NCI-H1436 (cell line): ENCODE data around the gene SSX1.
"Not testable (repeated sequence)": the region's sequence is repeated elsewhere in the genome, so short reads cannot be mapped to it uniquely, and the experiment has no call there.

Experiments used
- DNase-seq: peaks from one replicate; lab custom pipeline; 2025; lab: John Stamatoyannopoulos, UW

Gene SSX1

GRCh38 chrX:48255062-48255796, at the start of gene SSX1:
Gene SSX1, plus strand, starts transcription at chrX:48255392. Its CDS starts 1,850 bp downstream, at chrX:48257242.
- not testable (repeated sequence) for DNase-seq

GRCh38 chrX:48214341-48214740, 40.9 kb upstream of the SSX1 start:
- DNase-seq = not testable (repeated sequence)

GRCh38 chrX:48224196-48224595, 31.0 kb upstream of the SSX1 start:
- DNase-seq = not testable (repeated sequence)

GRCh38 chrX:48252945-48253344, 2.2 kb upstream of the SSX1 start:
- not testable (repeated sequence) for DNase-seq

GRCh38 chrX:48274365-48274764, 19.2 kb downstream of the SSX1 start:
- not testable (repeated sequence) for DNase-seq

- no peak for DNase-seq
These were observed 23.8 kb downstream of the SSX1 start for GRCh38 chrX:48278958-48279357.

- not testable (repeated sequence) for DNase-seq
These were observed 25.5 kb downstream of the SSX1 start for GRCh38 chrX:48280729-48281128.

GRCh38 chrX:48306175-48306574, 51.0 kb downstream of the SSX1 start:
- DNase-seq = no peak

- DNase-seq = not testable (repeated sequence)
These were observed 58.8 kb downstream of the SSX1 start for GRCh38 chrX:48313996-48314395.
